ENCODE measurements around the gene PTPRR. TPM values are rescaled to one million over a fixed set of nuclear protein-coding genes. Genes with fewer than 3 reads are reported as not detected.

The PTPRR gene
- total RNA-seq, 2 donors from 2014 or later = 21.8 to 43.8 TPM

DNA sequence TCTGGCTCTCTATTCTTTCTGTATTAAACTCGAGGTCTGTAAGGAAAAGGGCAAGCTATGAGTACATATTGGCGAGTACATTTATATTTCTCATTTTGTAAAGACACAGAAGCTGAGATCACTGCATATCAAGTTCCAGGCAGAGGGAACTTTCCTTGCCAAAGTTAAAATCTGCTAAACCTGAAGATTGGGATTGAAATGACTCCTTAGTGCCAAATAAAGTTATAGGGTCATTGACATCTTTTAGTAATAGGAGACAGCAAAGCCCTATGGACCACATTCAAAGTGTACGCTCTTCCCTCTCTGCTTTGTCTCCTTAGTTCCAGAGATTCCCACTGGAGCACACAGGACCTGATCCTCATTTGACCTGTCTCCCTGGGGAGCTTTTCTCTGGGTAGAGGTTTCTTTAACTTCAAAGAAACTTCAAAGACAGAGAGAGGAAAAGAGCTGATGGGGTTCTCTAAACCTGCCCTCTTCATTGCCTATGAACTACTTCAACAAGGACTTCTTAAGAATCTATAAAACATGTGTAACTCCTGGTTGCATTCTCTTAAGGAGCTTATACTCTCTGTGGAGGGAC, 42.6 kb upstream of the PTPRR start:
- H3K4me1 ChIP-seq = no peaks in the 10 kb centered on the region
- no peak for DNase-seq
- H3K27me3 ChIP-seq = no peaks in the 10 kb centered on the region
- H3K9ac ChIP-seq (ENCODE audit: low read depth in 2 of 2, low read length in 2 of 2) = no peak overlapping the region
- no peak for TF ChIP-seq CTCF (IDR thresholded peaks at IDR 0.05)
- no peaks in the 10 kb centered on the region for H3K36me3 ChIP-seq
- no peak overlapping the region for H3K4me3 ChIP-seq
- no peaks in the 10 kb centered on the region for H3K9me3 ChIP-seq
- intact Hi-C loops (cut with DNase I) = no loop called here
- no peak overlapping the region for H3K27ac ChIP-seq

DNA sequence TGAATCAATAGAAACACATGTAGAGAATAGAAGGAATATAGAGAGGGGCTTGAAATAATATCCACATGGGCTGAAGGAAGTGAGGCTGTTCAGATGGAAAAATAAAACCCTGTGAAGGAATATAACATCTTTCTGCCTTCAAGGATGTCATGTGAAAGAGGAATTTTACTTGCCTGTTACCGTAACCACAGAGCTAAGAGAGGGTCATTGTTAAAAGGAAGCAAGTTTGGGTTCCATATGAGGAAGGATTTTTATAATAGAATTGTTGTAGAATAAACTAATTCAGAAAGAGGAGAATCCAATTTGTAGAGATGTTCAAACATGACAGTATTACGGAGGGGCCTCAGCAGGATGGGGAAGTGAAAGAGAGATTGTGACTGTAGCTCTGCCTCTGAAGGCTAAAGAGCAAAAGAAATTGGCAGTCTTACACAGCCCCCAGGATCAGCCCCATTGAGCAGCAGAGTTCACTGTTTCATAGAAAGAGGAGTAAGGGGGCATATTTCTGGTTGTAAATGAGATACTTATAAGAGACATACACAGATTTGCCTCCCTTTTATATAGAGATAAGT, 41.8 kb upstream of the PTPRR start:
- Histone ChIP-seq H3K9me3 (no peaks in the 10 kb centered on the region), H3K27ac (no peak overlapping the region), H3K27me3 (no peaks in the 10 kb centered on the region), H3K4me1 (no peaks in the 10 kb centered on the region), H3K36me3 (no peaks in the 10 kb centered on the region), H3K9ac (ENCODE audit: low read depth in 2 of 2, low read length in 2 of 2) (no peak overlapping the region), H3K4me3 (no peak overlapping the region)
- intact Hi-C loops (cut with DNase I) = no loop called here
- DNase-seq = no peak
- no peak for TF ChIP-seq CTCF (IDR thresholded peaks at IDR 0.05)

- Histone ChIP-seq H3K9me3 (no peaks in the 10 kb centered on the region), H3K27me3 (no peaks in the 10 kb centered on the region), H3K9ac (ENCODE audit: low read depth in 2 of 2, low read length in 2 of 2) (no peak overlapping the region), H3K27ac (no peak overlapping the region), H3K36me3 (no peaks in the 10 kb centered on the region), H3K4me1 (no peaks in the 10 kb centered on the region), H3K4me3 (no peak overlapping the region)
- intact Hi-C loops (cut with DNase I) = no loop called here
- no peak for DNase-seq
- TF ChIP-seq CTCF (IDR thresholded peaks at IDR 0.05) = no peak
Observed at GRCh38 chr12:70960484-70960883, 39.9 kb upstream of the PTPRR start.

- H3K27ac ChIP-seq = no peak overlapping the region
- DNase-seq = no peak
- H3K9ac ChIP-seq (ENCODE audit: low read depth in 2 of 2, low read length in 2 of 2) = no peak overlapping the region
- H3K4me1 ChIP-seq = no peaks in the 10 kb centered on the region
- no peaks in the 10 kb centered on the region for H3K27me3 ChIP-seq
- no peak for TF ChIP-seq CTCF (IDR thresholded peaks at IDR 0.05)
- intact Hi-C loops (cut with DNase I) = no loop called here
- no peaks in the 10 kb centered on the region for H3K36me3 ChIP-seq
- no peak overlapping the region for H3K4me3 ChIP-seq
- H3K9me3 ChIP-seq = no peaks in the 10 kb centered on the region
Observed at GRCh38 chr12:70955415-70955814, 34.9 kb upstream of the PTPRR start.

DNA sequence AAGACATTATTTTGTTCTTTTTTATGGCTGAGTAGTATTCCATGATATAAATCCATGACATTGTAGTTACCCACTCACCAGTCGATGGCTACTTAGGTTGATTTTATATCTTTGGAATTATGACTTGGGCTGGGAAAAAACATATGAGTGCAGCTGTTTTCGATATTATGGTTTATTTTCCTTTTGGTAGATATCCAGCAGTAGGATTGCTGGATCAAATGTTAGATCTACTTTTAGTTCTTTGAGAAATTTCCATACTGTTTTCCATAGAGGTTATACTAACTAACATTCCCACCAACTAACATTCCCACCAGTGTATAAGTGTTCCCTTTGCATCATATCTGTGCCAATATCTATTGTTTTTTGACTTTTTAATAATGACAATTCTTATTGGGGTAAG, 29.9 kb upstream of the PTPRR start:
- H3K27me3 ChIP-seq = no peaks in the 10 kb centered on the region
- no peaks in the 10 kb centered on the region for H3K36me3 ChIP-seq
- DNase-seq = no peak
- H3K9ac ChIP-seq (ENCODE audit: low read depth in 2 of 2, low read length in 2 of 2) = no peak overlapping the region
- TF ChIP-seq CTCF (IDR thresholded peaks at IDR 0.05) = no peak
- no peak overlapping the region for H3K4me3 ChIP-seq
- intact Hi-C loops (cut with DNase I) = no loop called here
- no peak overlapping the region for H3K27ac ChIP-seq
- no peaks in the 10 kb centered on the region for H3K4me1 ChIP-seq
- H3K9me3 ChIP-seq = no peaks in the 10 kb centered on the region

Measured in colonic mucosa (tissue), 4 donors.